GM12891 (cell line): Measurements from ENCODE around the gene ZNF764.

Experiments
- POLR2A ChIP-seq: IDR thresholded peaks from 2 replicates; pipeline ENCODE4 v1.6.1; 2011; ENCODE audit warnings: low read depth, low read length, control low read depth
- POLR2AphosphoS5 ChIP-seq: IDR thresholded peaks from 2 replicates; pipeline ENCODE4 v1.6.1; 2011; ENCODE audit warnings: low read depth, low read length, control low read depth
- POU2F2 ChIP-seq: IDR thresholded peaks from 2 replicates; pipeline ENCODE4 v1.6.1; 2011; ENCODE audit warnings: low read depth, mild to moderate bottlenecking, control low read depth, low read length, moderate library complexity
- SPI1 ChIP-seq: IDR thresholded peaks from 2 replicates; pipeline ENCODE4 v1.6.1; 2011; ENCODE audit warnings: low read depth, low read length, control low read depth
- TAF1 ChIP-seq: IDR thresholded peaks from 2 replicates; pipeline ENCODE4 v1.6.1; 2011; ENCODE audit warnings: low read depth, low read length, control low read depth

DNA sequence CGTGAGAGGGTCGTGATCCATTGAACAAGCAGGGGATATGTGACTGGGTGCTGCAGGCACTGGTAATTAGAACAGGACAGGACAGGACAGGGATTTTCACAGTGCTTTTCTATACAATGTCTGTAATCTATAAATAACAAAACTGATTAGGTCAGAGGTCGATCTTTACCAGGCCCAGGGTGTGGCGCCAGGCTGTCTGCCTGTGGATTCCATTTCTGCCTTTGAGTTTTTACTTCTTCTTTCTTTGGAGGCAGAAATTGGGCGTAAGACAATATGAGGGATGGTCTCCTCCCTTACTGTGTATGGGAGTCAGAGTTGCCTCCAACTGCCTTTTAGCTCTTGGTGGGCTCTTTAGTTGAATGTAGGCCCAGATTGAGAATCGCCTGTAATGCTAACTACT, 1.5 kb upstream of the ZNF764 start:
- TF ChIP-seq TAF1, result no peak
- TF ChIP-seq POLR2AphosphoS5, result no peak
- no peak for TF ChIP-seq POLR2A
- no peak for TF ChIP-seq POU2F2
- no peak for TF ChIP-seq SPI1
